A549 (cell line): ENCODE measurements around the gene CFD.

Source experiments
- CHD2 ChIP-seq: fragments of 150-350 bp; IDR thresholded peaks from 2 replicates; pipeline ENCODE4 v1.6.1; 2014; ENCODE audit warnings: low read length; ENCODE audit not compliant: partially characterized antibody
- EP300 ChIP-seq, 2 experiments: fragments of >200 bp; sonication (Bioruptor Twin); formaldehyde crosslinking; IDR thresholded peaks; 2 replicates in 1 of 2; 3 replicates in 1 of 2; pipeline ENCODE4 v1.6.1; 2016 to 2017
- FOSL2 ChIP-seq, 2 experiments: fragments of 450-650 bp in 1 of 2; fragments of >200 bp in 1 of 2; sonication (Bioruptor Twin) in 1 of 2; formaldehyde crosslinking; IDR thresholded peaks; 2 replicates each; pipeline versions ENCODE4 v1.5.0 to v1.6.1; 2016 to 2020; ENCODE audit warnings: mild to moderate bottlenecking in 1 of 2, moderate library complexity in 1 of 2
- JUN ChIP-seq, 2 experiments: fragments of >200 bp; sonication (Bioruptor Twin); formaldehyde crosslinking; IDR thresholded peaks; 2 replicates in 1 of 2; 3 replicates in 1 of 2; pipeline ENCODE4 v1.6.1; 2016 to 2017
- KDM1A ChIP-seq: fragments of 200-600 bp; sonication (generic); IDR thresholded peaks from 2 replicates; pipeline ENCODE4 v1.6.1; 2016; ENCODE audit warnings: low read depth, mild to moderate bottlenecking
- MAFK ChIP-seq: fragments of 450-650 bp; IDR thresholded peaks from 2 replicates; pipeline ENCODE4 v1.6.1; 2014; ENCODE audit not compliant: partially characterized antibody
- POLR2A ChIP-seq: IDR thresholded peaks from 2 replicates; pipeline ENCODE4 v1.6.1; 2012; ENCODE audit warnings: mild to moderate bottlenecking, low read length
- RFX5 ChIP-seq: fragments of 450-650 bp; IDR thresholded peaks from 2 replicates; pipeline ENCODE4 v1.7.1; 2014; ENCODE audit warnings: antibody characterized with exemption, mild to moderate bottlenecking, moderate library complexity
- TF ChIP-seq, protein P1 (sequence below): fragments of >200 bp; sonication (Bioruptor Twin); formaldehyde crosslinking; IDR thresholded peaks from 3 replicates; pipeline ENCODE4 v1.5.1; 2016
- TF ChIP-seq, protein P2 (sequence below): IDR thresholded peaks from 2 replicates; pipeline ENCODE4 v1.6.1; 2012

- TF ChIP-seq KDM1A (no peak), CHD2 (no peak), JUN (IDR thresholded peaks at IDR 0.05) (no peak; a peak in 1 of 5 replicates), FOSL2 (IDR thresholded peaks at IDR 0.05) (no peak), FOSL2 (CRISPR knock-in tag; IDR thresholded peaks at IDR 0.05) (no peak), POLR2A (peak; percentile 45), MAFK (no peak), RFX5 (no peak), EP300 (IDR thresholded peaks at IDR 0.05) (no peak)
- TF ChIP-seq, protein P1, sequence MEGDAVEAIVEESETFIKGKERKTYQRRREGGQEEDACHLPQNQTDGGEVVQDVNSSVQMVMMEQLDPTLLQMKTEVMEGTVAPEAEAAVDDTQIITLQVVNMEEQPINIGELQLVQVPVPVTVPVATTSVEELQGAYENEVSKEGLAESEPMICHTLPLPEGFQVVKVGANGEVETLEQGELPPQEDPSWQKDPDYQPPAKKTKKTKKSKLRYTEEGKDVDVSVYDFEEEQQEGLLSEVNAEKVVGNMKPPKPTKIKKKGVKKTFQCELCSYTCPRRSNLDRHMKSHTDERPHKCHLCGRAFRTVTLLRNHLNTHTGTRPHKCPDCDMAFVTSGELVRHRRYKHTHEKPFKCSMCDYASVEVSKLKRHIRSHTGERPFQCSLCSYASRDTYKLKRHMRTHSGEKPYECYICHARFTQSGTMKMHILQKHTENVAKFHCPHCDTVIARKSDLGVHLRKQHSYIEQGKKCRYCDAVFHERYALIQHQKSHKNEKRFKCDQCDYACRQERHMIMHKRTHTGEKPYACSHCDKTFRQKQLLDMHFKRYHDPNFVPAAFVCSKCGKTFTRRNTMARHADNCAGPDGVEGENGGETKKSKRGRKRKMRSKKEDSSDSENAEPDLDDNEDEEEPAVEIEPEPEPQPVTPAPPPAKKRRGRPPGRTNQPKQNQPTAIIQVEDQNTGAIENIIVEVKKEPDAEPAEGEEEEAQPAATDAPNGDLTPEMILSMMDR: no peak
- TF ChIP-seq, protein P2, sequence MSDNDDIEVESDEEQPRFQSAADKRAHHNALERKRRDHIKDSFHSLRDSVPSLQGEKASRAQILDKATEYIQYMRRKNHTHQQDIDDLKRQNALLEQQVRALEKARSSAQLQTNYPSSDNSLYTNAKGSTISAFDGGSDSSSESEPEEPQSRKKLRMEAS: no peak
These were observed 33.6 kb downstream of the CFD start, which contains the start of the genes MED16 and RNU6-9 for GRCh38 chr19:892894-893689.
